Measurements from ENCODE around the gene FRY. TPM values are rescaled to one million over a fixed set of nuclear protein-coding genes. Genes with fewer than 3 reads are reported as not detected.

Gene FRY
- total and polyA plus RNA-seq, 9 of the 15 experiments (the other 6 are each of a cell fraction or from before 2014, with no cell fraction given), result 0.03 to 0.31 (median 0.11) TPM; not detected in 3

DNA sequence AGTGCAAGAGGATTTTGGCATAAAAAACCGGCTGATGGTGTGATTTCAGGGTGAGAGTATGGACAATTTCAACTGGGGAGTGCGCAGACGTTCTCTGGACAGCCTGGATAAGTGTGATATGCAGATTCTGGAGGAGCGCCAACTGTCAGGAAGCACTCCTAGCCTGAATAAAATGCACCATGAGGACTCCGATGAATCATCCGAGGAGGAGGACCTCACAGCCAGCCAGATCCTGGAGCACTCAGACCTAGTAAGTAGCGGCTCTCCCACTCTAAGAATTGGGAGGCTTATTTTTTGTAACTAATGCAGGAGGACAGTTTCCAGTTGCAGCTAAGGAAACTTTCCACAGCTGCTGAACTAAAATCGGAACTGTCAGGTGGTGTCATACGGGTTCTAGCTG, 230.0 kb downstream of the FRY start (continued):
- peak; percentile 26 for TF ChIP-seq KLF16 (IDR thresholded peaks at IDR 0.05)
- peak; percentile 44 to 70; a peak in 3 of 4 replicates for TF ChIP-seq KDM1A (IDR thresholded peaks at IDR 0.05)
- no peak for TF ChIP-seq XRCC5 (IDR thresholded peaks at IDR 0.05; ENCODE audit: low read depth, low read length)
- no peak for TF ChIP-seq HDGF (IDR thresholded peaks at IDR 0.05)
- TF ChIP-seq, protein P1, sequence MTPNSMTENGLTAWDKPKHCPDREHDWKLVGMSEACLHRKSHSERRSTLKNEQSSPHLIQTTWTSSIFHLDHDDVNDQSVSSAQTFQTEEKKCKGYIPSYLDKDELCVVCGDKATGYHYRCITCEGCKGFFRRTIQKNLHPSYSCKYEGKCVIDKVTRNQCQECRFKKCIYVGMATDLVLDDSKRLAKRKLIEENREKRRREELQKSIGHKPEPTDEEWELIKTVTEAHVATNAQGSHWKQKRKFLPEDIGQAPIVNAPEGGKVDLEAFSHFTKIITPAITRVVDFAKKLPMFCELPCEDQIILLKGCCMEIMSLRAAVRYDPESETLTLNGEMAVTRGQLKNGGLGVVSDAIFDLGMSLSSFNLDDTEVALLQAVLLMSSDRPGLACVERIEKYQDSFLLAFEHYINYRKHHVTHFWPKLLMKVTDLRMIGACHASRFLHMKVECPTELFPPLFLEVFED (CRISPR knock-in tag; conservative IDR thresholded peaks at IDR 0.05), result no peak
- TF ChIP-seq JUND (IDR thresholded peaks at IDR 0.05; ENCODE audit: borderline replicate concordance, low read depth, low read length), result peak; percentile 89
- peak; percentile 87; the same call in 2 of the 3 replicates for TF ChIP-seq JUND (tag; IDR thresholded peaks at IDR 0.05; ENCODE audit: borderline replicate concordance, low read depth, low read length)
- TF ChIP-seq, protein P2, sequence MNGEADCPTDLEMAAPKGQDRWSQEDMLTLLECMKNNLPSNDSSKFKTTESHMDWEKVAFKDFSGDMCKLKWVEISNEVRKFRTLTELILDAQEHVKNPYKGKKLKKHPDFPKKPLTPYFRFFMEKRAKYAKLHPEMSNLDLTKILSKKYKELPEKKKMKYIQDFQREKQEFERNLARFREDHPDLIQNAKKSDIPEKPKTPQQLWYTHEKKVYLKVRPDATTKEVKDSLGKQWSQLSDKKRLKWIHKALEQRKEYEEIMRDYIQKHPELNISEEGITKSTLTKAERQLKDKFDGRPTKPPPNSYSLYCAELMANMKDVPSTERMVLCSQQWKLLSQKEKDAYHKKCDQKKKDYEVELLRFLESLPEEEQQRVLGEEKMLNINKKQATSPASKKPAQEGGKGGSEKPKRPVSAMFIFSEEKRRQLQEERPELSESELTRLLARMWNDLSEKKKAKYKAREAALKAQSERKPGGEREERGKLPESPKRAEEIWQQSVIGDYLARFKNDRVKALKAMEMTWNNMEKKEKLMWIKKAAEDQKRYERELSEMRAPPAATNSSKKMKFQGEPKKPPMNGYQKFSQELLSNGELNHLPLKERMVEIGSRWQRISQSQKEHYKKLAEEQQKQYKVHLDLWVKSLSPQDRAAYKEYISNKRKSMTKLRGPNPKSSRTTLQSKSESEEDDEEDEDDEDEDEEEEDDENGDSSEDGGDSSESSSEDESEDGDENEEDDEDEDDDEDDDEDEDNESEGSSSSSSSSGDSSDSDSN (IDR thresholded peaks at IDR 0.05; ENCODE audit: borderline replicate concordance in 1 of 2, low read depth in 2 of 2, low read length in 2 of 2), result 0 out of 4 replicates have a peak, but pooled peaks of 1 of the 2 experiments have one; percentile 23
- 0 out of 2 replicates have a peak, but pooled peaks have one; percentile 20 for TF ChIP-seq HDAC2 (IDR thresholded peaks at IDR 0.05)
- no peak for TF ChIP-seq TAF15 (IDR thresholded peaks at IDR 0.05; ENCODE audit: low read depth, low read length)
- TF ChIP-seq NRF1 (conservative IDR thresholded peaks at IDR 0.05 in 1 of 2, IDR thresholded peaks at IDR 0.05 in 1 of 2), result peak; percentile 72 to 73
- TF ChIP-seq EP400 (IDR thresholded peaks at IDR 0.05), result no peak
- peak; percentile 39; the same call in 1 of the 2 replicates for TF ChIP-seq STAT5A (IDR thresholded peaks at IDR 0.05; ENCODE audit: borderline replicate concordance, low read length)
- no peak for TF ChIP-seq ELF4 (CRISPR knock-in tag; IDR thresholded peaks at IDR 0.05)
- no peak for TF ChIP-seq CBX3 (IDR thresholded peaks at IDR 0.05; ENCODE audit: borderline replicate concordance in 1 of 2, low read length in 2 of 2)
- TF ChIP-seq CBFA2T2 (conservative IDR thresholded peaks at IDR 0.05), result peak; percentile 66
- TF ChIP-seq DPF2 (IDR thresholded peaks at IDR 0.05), result peak; percentile 77
- peak; percentile 78 for TF ChIP-seq JUN (IDR thresholded peaks at IDR 0.05; ENCODE audit: borderline replicate concordance, low read depth, low read length)
- TF ChIP-seq JUN (CRISPR knock-in tag; IDR thresholded peaks at IDR 0.05; ENCODE audit: borderline replicate concordance), result no peak
- TF ChIP-seq, protein P3, sequence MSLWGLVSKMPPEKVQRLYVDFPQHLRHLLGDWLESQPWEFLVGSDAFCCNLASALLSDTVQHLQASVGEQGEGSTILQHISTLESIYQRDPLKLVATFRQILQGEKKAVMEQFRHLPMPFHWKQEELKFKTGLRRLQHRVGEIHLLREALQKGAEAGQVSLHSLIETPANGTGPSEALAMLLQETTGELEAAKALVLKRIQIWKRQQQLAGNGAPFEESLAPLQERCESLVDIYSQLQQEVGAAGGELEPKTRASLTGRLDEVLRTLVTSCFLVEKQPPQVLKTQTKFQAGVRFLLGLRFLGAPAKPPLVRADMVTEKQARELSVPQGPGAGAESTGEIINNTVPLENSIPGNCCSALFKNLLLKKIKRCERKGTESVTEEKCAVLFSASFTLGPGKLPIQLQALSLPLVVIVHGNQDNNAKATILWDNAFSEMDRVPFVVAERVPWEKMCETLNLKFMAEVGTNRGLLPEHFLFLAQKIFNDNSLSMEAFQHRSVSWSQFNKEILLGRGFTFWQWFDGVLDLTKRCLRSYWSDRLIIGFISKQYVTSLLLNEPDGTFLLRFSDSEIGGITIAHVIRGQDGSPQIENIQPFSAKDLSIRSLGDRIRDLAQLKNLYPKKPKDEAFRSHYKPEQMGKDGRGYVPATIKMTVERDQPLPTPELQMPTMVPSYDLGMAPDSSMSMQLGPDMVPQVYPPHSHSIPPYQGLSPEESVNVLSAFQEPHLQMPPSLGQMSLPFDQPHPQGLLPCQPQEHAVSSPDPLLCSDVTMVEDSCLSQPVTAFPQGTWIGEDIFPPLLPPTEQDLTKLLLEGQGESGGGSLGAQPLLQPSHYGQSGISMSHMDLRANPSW (CRISPR knock-in tag; IDR thresholded peaks at IDR 0.05), result no peak
- peak; percentile 78 for TF ChIP-seq SMARCE1 (IDR thresholded peaks at IDR 0.05)
- TF ChIP-seq CBFA2T3 (IDR thresholded peaks at IDR 0.05), result peak; percentile 84
- TF ChIP-seq RBM39 (optimal IDR thresholded peaks at IDR 0.05; ENCODE audit: low read depth, low read length), result no peak
- TF ChIP-seq ETV1 (tag; conservative IDR thresholded peaks at IDR 0.05; ENCODE audit: low read depth), result no peak
- TF ChIP-seq L3MBTL2 (IDR thresholded peaks at IDR 0.05), result 0 out of 2 replicates have a peak, but pooled peaks have one; percentile 27

Data from K562 (cell line).